Smooth muscle cell of the coronary artery (primary cell): ENCODE results near the gene USP17L10. TPM values are rescaled to one million over a fixed set of nuclear protein-coding genes. Genes with fewer than 3 reads are reported as not detected.

Experiments used
- total RNA-seq: library from RNA; depleted of rRNA; stranded (reverse); fragments of >200 nt; gene quantifications from 2 replicates; pipeline ENCODE4 v1.2.3, GENCODE V29; 2014; ENCODE audit warnings: low replicate concordance

Gene USP17L10, protein sequence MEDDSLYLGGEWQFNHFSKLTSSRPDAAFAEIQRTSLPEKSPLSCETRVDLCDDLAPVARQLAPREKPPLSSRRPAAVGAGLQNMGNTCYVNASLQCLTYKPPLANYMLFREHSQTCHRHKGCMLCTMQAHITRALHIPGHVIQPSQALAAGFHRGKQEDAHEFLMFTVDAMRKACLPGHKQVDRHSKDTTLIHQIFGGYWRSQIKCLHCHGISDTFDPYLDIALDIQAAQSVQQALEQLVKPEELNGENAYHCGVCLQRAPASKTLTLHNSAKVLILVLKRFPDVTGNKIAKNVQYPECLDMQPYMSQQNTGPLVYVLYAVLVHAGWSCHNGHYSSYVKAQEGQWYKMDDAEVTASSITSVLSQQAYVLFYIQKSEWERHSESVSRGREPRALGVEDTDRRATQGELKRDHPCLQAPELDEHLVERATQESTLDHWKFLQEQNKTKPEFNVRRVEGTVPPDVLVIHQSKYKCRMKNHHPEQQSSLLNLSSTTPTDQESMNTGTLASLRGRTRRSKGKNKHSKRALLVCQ
- total RNA-seq = not detected in 2 replicates

DNA sequence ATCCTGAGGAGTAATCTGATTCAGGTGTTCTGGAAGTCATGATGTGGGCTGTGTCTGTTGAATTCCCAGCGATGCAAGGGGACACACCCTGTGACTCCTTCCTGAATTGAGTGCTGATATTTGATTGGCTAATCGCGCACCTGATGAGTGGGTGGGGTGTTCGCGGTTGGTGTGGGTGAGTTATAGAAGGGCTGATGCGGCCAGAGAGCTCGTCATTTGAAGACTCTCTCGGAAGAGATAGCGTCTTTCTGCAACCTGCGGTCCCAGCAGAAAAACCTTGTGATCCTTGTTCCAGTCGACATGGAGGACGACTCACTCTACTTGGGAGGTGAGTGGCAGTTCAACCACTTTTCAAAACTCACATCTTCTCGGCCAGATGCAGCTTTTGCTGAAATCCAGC is at the start of gene USP17L10:
TSS of gene USP17L10 (plus strand) at position 301 of the 400 bp plus-strand sequence. CDS start at position 301, 0 bp downstream.

DNA sequence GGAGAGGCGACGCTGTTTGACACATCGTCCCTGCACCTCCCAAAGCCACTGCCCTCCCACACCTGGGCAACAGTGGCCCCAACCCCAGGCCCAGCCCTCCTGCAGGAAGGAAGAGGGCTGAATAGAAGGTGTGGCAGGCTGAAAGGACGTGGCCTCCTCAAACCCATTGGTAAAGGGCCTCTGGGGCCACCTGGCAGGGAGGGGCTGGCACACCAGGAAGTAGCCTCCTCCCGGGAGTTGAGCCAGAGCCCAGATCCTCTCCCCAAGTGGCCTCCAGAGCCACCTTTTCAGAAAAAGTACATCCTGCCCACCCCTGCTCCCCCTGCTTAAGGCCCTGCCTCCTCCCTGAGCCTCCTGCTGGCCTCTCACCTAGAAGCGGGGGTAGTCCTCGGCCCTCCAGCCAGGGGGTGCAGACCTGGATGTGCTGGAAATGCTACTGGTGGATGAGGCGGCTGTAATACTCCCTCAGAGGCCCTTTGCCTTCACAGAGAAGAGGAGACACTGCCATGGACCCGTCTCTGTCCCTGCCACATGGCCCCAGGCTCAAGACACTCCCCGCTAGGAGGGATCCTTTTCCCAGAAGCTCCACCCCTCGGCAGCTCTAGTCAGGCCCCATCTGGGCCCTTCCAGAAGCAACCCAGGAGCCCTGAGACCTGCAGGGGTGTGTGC is 40.5 kb upstream of the USP17L10 start, which contains the start of gene FAM90A26:
TSS of gene FAM90A26 (plus strand) at position 619 of the 669 bp plus-strand sequence. CDS start 2,764 bp downstream, outside the sequence.

DNA sequence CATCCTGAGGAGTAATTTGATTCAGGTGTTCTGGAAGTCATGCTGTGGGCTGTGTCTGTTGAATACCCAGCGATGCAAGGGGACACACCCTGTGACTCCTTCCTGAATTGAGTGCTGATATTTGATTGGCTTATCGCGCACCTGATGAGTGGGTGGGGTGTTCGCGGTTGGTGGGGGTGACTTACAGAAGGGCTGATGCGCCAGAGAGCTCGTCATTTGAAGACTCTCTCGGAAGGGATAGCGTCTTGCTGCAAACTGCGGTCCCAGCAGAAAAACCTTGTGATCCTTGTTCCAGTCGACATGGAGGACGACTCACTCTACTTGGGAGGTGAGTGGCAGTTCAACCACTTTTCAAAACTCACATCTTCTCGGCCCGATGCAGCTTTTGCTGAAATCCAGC is 4.6 kb downstream of the USP17L10 start, which contains the start of gene USP17L11:
TSS of gene USP17L11 (plus strand) at position 301 of the 400 bp plus-strand sequence. CDS start at position 301, 0 bp downstream.

DNA sequence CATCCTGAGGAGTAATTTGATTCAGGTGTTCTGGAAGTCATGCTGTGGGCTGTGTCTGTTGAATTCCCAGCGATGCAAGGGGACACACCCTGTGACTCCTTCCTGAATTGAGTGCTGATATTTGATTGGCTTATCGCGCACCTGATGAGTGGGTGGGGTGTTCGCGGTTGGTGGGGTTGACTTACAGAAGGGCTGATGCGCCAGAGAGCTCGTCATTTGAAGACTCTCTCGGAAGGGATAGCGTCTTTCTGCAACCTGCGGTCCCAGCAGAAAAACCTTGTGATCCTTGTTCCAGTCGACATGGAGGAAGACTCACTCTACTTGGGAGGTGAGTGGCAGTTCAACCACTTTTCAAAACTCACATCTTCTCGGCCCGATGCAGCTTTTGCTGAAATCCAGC is 9.4 kb downstream of the USP17L10 start, which contains the start of gene USP17L12:
TSS of gene USP17L12 (plus strand) at position 301 of the 400 bp plus-strand sequence. CDS start at position 301, 0 bp downstream.

DNA sequence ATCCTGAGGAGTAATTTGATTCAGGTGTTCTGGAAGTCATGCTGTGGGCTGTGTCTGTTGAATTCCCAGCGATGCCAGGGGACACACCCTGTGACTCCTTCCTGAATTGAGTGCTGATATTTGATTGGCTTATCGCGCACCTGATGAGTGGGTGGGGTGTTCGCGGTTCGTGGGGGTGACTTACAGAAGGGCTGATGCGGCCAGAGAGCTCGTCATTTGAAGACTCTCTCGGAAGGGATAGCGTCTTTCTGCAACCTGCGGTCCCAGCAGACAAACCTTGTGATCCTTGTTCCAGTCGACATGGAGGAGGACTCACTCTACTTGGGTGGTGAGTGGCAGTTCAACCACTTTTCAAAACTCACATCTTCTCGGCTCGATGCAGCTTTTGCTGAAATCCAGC is 14.1 kb downstream of the USP17L10 start, which contains the start of gene USP17L13:
TSS of gene USP17L13 (plus strand) at position 301 of the 400 bp plus-strand sequence. CDS start at position 301, 0 bp downstream.

DNA sequence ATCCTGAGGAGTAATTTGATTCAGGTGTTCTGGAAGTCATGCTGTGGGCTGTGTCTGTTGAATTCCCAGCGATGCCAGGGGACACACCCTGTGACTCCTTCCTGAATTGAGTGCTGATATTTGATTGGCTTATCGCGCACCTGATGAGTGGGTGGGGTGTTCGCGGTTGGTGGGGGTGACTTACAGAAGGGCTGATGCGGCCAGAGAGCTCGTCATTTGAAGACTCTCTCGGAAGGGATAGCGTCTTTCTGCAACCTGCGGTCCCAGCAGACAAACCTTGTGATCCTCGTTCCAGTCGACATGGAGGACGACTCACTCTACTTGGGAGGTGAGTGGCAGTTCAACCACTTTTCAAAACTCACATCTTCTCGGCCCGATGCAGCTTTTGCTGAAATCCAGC is 23.6 kb downstream of the USP17L10 start, which contains the start of gene USP17L15:
TSS of gene USP17L15 (plus strand) at position 301 of the 400 bp plus-strand sequence. CDS start at position 301, 0 bp downstream.

DNA sequence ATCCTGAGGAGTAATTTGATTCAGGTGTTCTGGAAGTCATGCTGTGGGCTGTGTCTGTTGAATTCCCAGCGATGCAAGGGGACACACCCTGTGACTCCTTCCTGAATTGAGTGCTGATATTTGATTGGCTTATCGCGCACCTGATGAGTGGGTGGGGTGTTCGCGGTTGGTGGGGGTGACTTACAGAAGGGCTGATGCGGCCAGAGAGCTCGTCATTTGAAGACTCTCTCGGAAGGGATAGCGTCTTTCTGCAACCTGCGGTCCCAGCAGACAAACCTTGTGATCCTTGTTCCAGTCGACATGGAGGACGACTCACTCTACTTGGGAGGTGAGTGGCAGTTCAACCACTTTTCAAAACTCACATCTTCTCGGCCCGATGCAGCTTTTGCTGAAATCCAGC is 33.1 kb downstream of the USP17L10 start, which contains the start of gene USP17L17:
TSS of gene USP17L17 (plus strand) at position 301 of the 400 bp plus-strand sequence. CDS start at position 301, 0 bp downstream.

DNA sequence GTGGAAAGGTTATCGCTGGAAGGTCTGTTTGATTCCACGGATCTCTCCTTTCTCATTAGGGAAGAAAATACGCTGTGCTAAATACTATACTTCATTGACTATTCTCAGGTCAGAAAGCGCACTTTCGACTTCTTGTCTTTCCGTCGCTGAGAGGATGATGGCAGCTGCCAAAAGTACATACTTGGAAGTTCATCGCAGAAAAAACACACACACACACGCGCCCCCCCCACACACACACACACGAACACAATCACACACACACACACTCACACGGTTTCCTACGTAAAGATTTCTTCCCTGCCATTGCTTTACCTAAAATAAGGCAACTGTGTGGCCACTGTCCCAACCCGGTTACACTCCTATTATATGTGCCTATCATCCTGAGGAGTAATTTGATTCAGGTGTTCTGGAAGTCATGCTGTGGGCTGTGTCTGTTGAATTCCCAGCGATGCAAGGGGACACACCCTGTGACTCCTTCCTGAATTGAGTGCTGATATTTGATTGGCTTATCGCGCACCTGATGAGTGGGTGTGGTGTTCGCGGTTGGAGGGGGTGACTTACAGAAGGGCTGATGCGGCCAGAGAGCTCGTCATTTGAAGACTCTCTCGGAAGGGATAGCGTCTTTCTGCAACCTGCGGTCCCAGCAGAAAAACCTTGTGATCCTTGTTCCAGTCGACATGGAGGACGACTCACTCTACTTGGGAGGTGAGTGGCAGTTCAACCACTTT is 37.7 kb downstream of the USP17L10 start, which contains the start of gene USP17L18:
TSS of gene USP17L18 (plus strand) at position 678 of the 728 bp plus-strand sequence. CDS start at position 678, 0 bp downstream.

DNA sequence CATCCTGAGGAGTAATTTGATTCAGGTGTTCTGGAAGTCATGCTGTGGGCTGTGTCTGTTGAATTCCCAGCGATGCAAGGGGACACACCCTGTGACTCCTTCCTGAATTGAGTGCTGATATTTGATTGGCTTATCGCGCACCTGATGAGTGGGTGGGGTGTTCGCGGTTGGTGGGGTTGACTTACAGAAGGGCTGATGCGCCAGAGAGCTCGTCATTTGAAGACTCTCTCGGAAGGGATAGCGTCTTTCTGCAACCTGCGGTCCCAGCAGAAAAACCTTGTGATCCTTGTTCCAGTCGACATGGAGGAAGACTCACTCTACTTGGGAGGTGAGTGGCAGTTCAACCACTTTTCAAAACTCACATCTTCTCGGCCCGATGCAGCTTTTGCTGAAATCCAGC is 42.6 kb downstream of the USP17L10 start, which contains the start of gene USP17L19:
TSS of gene USP17L19 (plus strand) at position 301 of the 400 bp plus-strand sequence. CDS start at position 301, 0 bp downstream.

DNA sequence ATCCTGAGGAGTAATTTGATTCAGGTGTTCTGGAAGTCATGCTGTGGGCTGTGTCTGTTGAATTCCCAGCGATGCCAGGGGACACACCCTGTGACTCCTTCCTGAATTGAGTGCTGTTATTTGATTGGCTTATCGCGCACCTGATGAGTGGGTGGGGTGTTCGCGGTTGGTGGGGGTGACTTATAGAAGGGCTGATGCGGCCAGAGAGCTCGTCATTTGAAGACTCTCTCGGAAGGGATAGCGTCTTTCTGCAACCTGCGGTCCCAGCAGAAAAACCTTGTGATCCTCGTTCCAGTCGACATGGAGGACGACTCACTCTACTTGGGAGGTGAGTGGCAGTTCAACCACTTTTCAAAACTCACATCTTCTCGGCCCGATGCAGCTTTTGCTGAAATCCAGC is 47.4 kb downstream of the USP17L10 start, which contains the start of gene USP17L20:
TSS of gene USP17L20 (plus strand) at position 301 of the 400 bp plus-strand sequence. CDS start at position 301, 0 bp downstream.

Other genes starting within 250 kb of the USP17L10 start
- not detected in 2 replicates for gene FAM90A26, start 40.2 kb upstream of the USP17L10 start, total RNA-seq
- not detected in 2 replicates for gene USP17L11, start 4.7 kb downstream of the USP17L10 start, total RNA-seq
- gene USP17L12, start 9.5 kb downstream of the USP17L10 start, total RNA-seq = not detected in 2 replicates
- gene USP17L13, start 14.2 kb downstream of the USP17L10 start, total RNA-seq = not detected in 2 replicates
- gene USP17L15, start 23.7 kb downstream of the USP17L10 start, total RNA-seq = not detected in 2 replicates
- not detected in 2 replicates for gene USP17L17, start 33.2 kb downstream of the USP17L10 start, total RNA-seq
- not detected in 2 replicates for gene USP17L18, start 38.0 kb downstream of the USP17L10 start, total RNA-seq
- gene USP17L19, start 42.7 kb downstream of the USP17L10 start, total RNA-seq = not detected in 2 replicates
- not detected in 2 replicates for gene USP17L20, start 47.5 kb downstream of the USP17L10 start, total RNA-seq
- not detected in 2 replicates for gene USP17L21, start 52.2 kb downstream of the USP17L10 start, total RNA-seq
- gene USP17L22, start 57.0 kb downstream of the USP17L10 start, total RNA-seq = not detected in 2 replicates
- gene USP17L24, start 114.5 kb downstream of the USP17L10 start, total RNA-seq = not detected in 2 replicates
- not detected in 2 replicates for gene USP17L25, start 119.3 kb downstream of the USP17L10 start, total RNA-seq
- gene USP17L26, start 124.0 kb downstream of the USP17L10 start, total RNA-seq = not detected in 2 replicates
- gene USP17L5, start 128.7 kb downstream of the USP17L10 start, total RNA-seq = not detected in 2 replicates
- gene USP17L27, start 133.5 kb downstream of the USP17L10 start, total RNA-seq = not detected in 2 replicates
- not detected in 2 replicates for gene USP17L28, start 138.2 kb downstream of the USP17L10 start, total RNA-seq
- not detected in 2 replicates for gene USP17L29, start 143.0 kb downstream of the USP17L10 start, total RNA-seq
- not detected in 2 replicates for gene USP17L30, start 152.5 kb downstream of the USP17L10 start, total RNA-seq
- gene DEFB131A, start 233.8 kb downstream of the USP17L10 start, total RNA-seq = not detected in 2 replicates